Parathyroid adenoma (tissue), 2 donors: ENCODE measurements around the gene C5orf47.

ENCODE experiments used
- H2AFZ ChIP-seq: fragments of 300-600 bp; sonication (generic); one replicate; pipeline ENCODE4 v1.7.0; 2017; ENCODE audit warnings: antibody characterized with exemption, mild to moderate bottlenecking
- H3K27ac ChIP-seq: fragments of 300-600 bp; sonication (generic); one replicate; pipeline ENCODE4 v1.7.0; 2017
- H3K27me3 ChIP-seq: fragments of 300-600 bp; sonication (generic); one replicate; pipeline ENCODE4 v1.7.0; 2017; ENCODE audit warnings: low read length; ENCODE audit not compliant: control insufficient read depth, insufficient read depth
- H3K36me3 ChIP-seq: fragments of 300-600 bp; sonication (generic); one replicate; pipeline ENCODE4 v1.7.0; 2017; ENCODE audit warnings: low read length; ENCODE audit not compliant: control insufficient read depth, insufficient read depth
- H3K4me1 ChIP-seq: fragments of 300-600 bp; sonication (generic); one replicate; pipeline ENCODE4 v1.7.0; 2017; ENCODE audit warnings: control low read depth
- H3K4me2 ChIP-seq: fragments of 300-600 bp; sonication (generic); one replicate; pipeline ENCODE4 v1.7.0; 2017; ENCODE audit warnings: low read length
- H3K4me3 ChIP-seq: fragments of 300-600 bp; sonication (generic); one replicate; pipeline ENCODE4 v1.7.0; 2017; ENCODE audit warnings: low read depth, low read length
- H3K79me2 ChIP-seq: fragments of 300-600 bp; sonication (generic); one replicate; pipeline ENCODE4 v1.7.0; 2017; ENCODE audit warnings: control low read depth
- H3K9ac ChIP-seq: fragments of 300-600 bp; sonication (generic); one replicate; pipeline ENCODE4 v1.7.0; 2017; ENCODE audit warnings: mild to moderate bottlenecking
- H3K9me3 ChIP-seq: fragments of 300-600 bp; sonication (generic); one replicate; pipeline ENCODE4 v1.7.0; 2017; ENCODE audit warnings: low read length; ENCODE audit not compliant: control insufficient read depth
- CTCF ChIP-seq: fragments of 300-600 bp; sonication (generic); IDR thresholded peaks from one replicate; pipeline ENCODE4 v1.7.0; 2017; ENCODE audit warnings: antibody characterized with exemption, mild to moderate bottlenecking
- donor health status: primary hyperparathyroidism.

The C5orf47 gene

GRCh38 chr5:173968154-173968797 is 20.7 kb upstream of the C5orf47 start:
- H3K4me3 ChIP-seq = no peak overlapping the region
- no peak overlapping the region for H3K9ac ChIP-seq
- peaks cover 5% of the 10 kb centered on the region for H3K79me2 ChIP-seq
- H3K36me3 ChIP-seq = no peaks in the 10 kb centered on the region
- H3K27ac ChIP-seq = no peak overlapping the region
- H3K27me3 ChIP-seq = no peaks in the 10 kb centered on the region
- no peak for TF ChIP-seq CTCF
- H3K4me1 ChIP-seq = peaks cover 2% of the 10 kb centered on the region
- H2AFZ ChIP-seq = no peak overlapping the region
- no peaks in the 10 kb centered on the region for H3K9me3 ChIP-seq
- H3K4me2 ChIP-seq = no peak overlapping the region

- H3K4me2 ChIP-seq = no peak overlapping the region
- no peaks in the 10 kb centered on the region for H3K9me3 ChIP-seq
- no peaks in the 10 kb centered on the region for H3K27me3 ChIP-seq
- H3K27ac ChIP-seq = no peak overlapping the region
- no peaks in the 10 kb centered on the region for H3K36me3 ChIP-seq
- no peak overlapping the region for H3K9ac ChIP-seq
- peaks cover 6% of the 10 kb centered on the region for H3K4me1 ChIP-seq
- H2AFZ ChIP-seq = no peak overlapping the region
- H3K4me3 ChIP-seq = no peak overlapping the region
- peaks cover 10% of the 10 kb centered on the region for H3K79me2 ChIP-seq
- TF ChIP-seq CTCF = no peak
These were observed 19.6 kb upstream of the C5orf47 start for GRCh38 chr5:173969167-173970049.

GRCh38 chr5:173970878-173971650 is 17.9 kb upstream of the C5orf47 start:
- Histone ChIP-seq H2AFZ (no peak overlapping the region), H3K4me2 (no peak overlapping the region), H3K9me3 (no peaks in the 10 kb centered on the region), H3K36me3 (no peaks in the 10 kb centered on the region), H3K4me3 (no peak overlapping the region), H3K9ac (no peak overlapping the region), H3K4me1 (peaks cover 6% of the 10 kb centered on the region), H3K27me3 (no peaks in the 10 kb centered on the region), H3K27ac (no peak overlapping the region), H3K79me2 (peaks cover 10% of the 10 kb centered on the region)
- TF ChIP-seq CTCF = no peak

GRCh38 chr5:173971681-173972345 is 17.2 kb upstream of the C5orf47 start:
- peaks cover 10% of the 10 kb centered on the region for H3K79me2 ChIP-seq
- no peak overlapping the region for H3K27ac ChIP-seq
- H3K4me1 ChIP-seq = peaks cover 6% of the 10 kb centered on the region

More at GRCh38 chr5:173971681-173972345, 17.2 kb upstream of the C5orf47 start:
- no peaks in the 10 kb centered on the region for H3K27me3 ChIP-seq
- no peak overlapping the region for H3K4me2 ChIP-seq
- no peak overlapping the region for H3K4me3 ChIP-seq
- no peaks in the 10 kb centered on the region for H3K36me3 ChIP-seq
- H3K9ac ChIP-seq = no peak overlapping the region
- H2AFZ ChIP-seq = no peak overlapping the region
- no peak for TF ChIP-seq CTCF
- no peaks in the 10 kb centered on the region for H3K9me3 ChIP-seq
